Muscle layer of duodenum (tissue), 2 donors: ENCODE measurements around the gene RACGAP1.

ENCODE experiments used
- H3K27ac ChIP-seq: one replicate; pipeline ENCODE4 v1.7.0; 2013; ENCODE audit warnings: mild to moderate bottlenecking, low read length
- H3K27me3 ChIP-seq: one replicate; pipeline ENCODE4 v1.7.0; 2013; ENCODE audit warnings: low read depth, mild to moderate bottlenecking, control low read depth, low read length
- H3K36me3 ChIP-seq, 2 donors: one replicate each; pipeline ENCODE4 v1.7.0; 2013; ENCODE audit warnings: low read length in 2 of 2, control low read depth in 1 of 2, mild to moderate bottlenecking in 1 of 2; ENCODE audit not compliant: insufficient read depth in 2 of 2, control insufficient read depth in 1 of 2
- H3K4me1 ChIP-seq, 2 donors: one replicate each; pipeline ENCODE4 v1.7.0; 2013; ENCODE audit warnings: low read length in 2 of 2, mild to moderate bottlenecking in 2 of 2, control low read depth in 1 of 2, moderate library complexity in 1 of 2; ENCODE audit not compliant: insufficient read depth in 2 of 2, control insufficient read depth in 1 of 2
- H3K4me3 ChIP-seq, 2 donors: one replicate each; pipeline ENCODE4 v1.7.0; 2013; ENCODE audit warnings: low read length in 2 of 2, low read depth in 1 of 2, mild to moderate bottlenecking in 1 of 2
- H3K9me3 ChIP-seq, 2 donors: one replicate each; pipeline ENCODE4 v1.7.0; 2013; ENCODE audit warnings: low read length in 2 of 2, control low read depth in 1 of 2, mild to moderate bottlenecking in 1 of 2; ENCODE audit not compliant: control insufficient read depth in 1 of 2
- donor health status: healthy.

Gene RACGAP1

DNA sequence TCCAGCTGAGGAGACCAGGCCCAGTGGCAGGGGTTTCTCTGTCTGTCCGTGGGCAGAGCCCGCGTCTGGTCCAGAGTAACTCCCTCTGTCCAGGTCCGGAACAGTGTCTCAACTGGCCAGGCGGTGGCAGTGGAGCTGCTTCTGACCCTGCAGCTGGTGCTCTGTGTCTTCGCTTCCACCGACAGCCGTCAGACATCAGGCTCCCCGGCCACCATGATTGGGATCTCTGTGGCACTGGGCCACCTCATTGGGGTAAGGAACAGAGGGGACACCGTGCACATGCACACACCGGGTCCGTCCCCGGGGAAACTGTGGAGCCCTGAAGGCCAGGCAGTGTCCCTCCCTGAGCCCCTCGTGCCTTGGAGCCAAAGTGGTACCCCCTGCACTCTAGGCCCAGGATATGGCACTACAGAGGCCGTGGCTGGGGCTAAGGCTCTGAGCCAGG, 51.0 kb downstream of the RACGAP1 start:
- Histone ChIP-seq H3K27me3 (no peaks in the 10 kb centered on the region), H3K4me1 (peaks cover 7 to 28% of the 10 kb centered on the region in 2 donors), H3K27ac (no peak overlapping the region), H3K9me3 (no peaks in the 10 kb centered on the region), H3K4me3 (peak overlapping the region in 1 of 2 donors; percentile 6), H3K36me3 (no peaks in the 10 kb centered on the region)

DNA sequence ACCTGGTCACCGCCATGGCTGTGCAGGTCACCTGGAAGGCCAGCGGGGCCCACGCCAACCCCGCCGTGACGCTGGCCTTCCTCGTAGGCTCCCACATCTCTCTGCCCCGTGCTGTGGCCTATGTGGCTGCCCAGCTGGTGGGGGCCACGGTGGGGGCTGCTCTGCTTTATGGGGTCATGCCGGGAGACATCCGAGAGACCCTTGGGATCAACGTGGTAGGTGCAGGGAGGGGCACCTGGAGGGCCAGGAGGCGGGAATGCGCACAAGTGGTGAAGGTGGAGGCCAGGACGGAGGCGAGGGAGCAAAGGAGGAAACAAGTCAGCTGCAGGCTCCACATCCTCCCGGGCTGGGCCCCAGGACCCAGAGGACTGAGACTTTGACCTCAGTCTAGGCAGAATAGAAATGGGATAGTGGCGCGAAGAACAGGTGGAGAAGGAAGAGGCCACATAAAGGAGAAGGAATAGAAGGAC, 51.9 kb downstream of the RACGAP1 start:
- Histone ChIP-seq H3K36me3 (no peaks in the 10 kb centered on the region), H3K27ac (no peak overlapping the region), H3K4me3 (no peak overlapping the region), H3K27me3 (no peaks in the 10 kb centered on the region), H3K4me1 (peaks cover 7 to 25% of the 10 kb centered on the region in 2 donors), H3K9me3 (no peaks in the 10 kb centered on the region)

DNA sequence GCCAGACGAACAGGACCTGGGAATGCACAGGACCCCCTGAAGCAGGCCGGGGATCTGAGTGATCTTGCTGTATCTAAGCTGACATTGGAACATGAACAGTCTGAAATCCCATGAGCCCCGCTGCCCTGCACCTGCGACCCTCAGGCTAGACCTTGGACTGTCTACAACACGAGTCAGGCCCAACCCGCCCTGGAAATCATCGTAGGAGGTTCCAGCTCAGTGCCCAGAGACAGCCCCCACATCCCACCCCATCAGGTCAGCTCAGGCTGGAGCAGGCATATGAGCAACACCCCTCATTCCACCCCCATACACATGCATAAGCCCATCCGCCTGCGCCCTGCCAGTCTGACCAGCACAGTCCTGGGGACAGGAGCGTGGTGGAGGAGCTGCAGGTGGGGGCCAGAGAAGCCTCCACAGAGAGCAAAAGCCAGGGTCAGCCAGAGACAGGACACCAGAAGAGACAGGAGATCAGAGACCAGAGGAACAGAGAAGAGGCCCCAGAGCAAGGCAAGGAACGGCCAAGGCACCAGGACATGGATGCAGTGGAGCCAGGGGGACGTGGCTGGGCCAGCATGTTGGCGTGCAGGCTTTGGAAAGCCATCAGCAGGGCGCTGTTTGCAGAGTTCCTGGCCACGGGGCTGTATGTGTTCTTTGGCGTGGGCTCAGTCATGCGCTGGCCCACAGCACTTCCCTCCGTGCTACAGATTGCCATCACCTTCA, 52.5 kb downstream of the RACGAP1 start, which contains the start of gene AQP6:
AQP6 (plus strand) TSS at position 307 of the 720 bp plus-strand sequence; CDS start at position 534, 227 bp downstream.
- no peak within 1 kb of the TSS for H3K27ac ChIP-seq
- no peaks in the 10 kb centered on the region for H3K36me3 ChIP-seq
- H3K4me3 ChIP-seq, result no peak within 1 kb of the TSS
- peaks cover 7 to 22% of the 10 kb centered on the region in 2 donors for H3K4me1 ChIP-seq
- no peaks in the 10 kb centered on the region for H3K27me3 ChIP-seq
- H3K9me3 ChIP-seq, result no peaks in the 10 kb centered on the region

DNA sequence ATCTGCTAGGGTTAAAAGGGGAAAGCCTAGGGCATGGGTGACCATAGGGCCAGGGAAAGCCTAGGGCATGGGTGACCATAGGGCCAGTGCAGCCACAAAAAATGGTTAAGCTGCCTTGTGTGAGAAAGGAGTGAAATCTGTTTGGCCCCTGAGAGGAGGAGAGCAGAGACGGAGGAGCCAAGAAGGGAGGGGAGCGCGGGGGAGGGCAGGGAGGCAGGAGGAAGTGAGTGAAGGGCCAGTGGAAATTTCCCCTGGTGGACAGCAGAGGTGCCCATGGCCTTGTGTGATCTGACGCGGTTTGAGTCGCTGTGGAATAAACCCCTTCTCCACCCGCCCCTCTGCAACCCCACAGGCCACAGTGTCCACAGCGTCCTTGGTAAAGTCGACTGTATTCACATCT, 53.2 kb downstream of the RACGAP1 start:
- Histone ChIP-seq H3K4me3 (no peak overlapping the region), H3K27ac (no peak overlapping the region), H3K27me3 (no peaks in the 10 kb centered on the region), H3K9me3 (no peaks in the 10 kb centered on the region), H3K36me3 (no peaks in the 10 kb centered on the region), H3K4me1 (peaks cover 7 to 29% of the 10 kb centered on the region in 2 donors)

DNA sequence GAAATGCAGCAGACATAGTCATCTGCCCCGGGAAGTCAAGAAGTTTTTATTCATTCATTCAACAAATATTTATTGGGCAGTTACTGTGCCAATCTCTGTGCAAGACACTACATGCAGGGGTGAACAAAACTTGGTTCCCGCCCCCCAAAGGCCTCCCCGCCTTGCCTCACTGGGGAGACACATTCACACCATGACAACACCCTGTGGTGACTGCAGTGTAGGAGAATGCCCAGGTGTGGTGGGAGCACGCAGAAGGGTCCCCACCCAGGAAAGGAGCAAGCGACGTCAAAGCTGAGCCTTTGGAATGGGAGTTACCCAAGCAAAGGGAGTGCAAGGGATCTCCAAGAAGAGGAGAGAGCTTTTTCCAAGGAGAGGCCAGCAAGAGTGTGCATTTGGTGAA, 54.2 kb downstream of the RACGAP1 start:
- Histone ChIP-seq H3K27me3 (no peaks in the 10 kb centered on the region), H3K9me3 (no peaks in the 10 kb centered on the region)

DNA sequence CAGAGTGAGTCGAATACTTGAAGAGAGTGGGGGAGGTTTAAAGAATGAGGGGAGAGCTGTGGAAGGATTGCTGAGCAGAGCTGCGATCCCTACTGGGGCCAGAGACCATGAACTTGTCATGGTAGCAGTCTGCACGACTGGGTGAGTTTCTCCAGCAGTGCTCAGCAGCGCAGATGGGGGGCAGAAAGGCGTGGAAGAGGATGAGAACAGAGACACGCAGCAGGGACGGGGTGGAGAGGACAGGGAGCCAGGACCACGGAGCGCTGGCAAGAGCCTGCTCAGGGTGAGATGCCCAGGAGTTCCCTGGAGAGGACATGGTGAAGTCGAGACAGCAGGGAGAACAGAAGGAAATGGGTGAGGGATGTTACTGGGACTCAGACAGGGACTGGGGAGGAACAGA, 54.6 kb downstream of the RACGAP1 start:
- H3K4me1 ChIP-seq, result peaks cover 7 to 31% of the 10 kb centered on the region in 2 donors

More for the DNA sequence above, 54.2 kb downstream of the RACGAP1 start:
- Histone ChIP-seq H3K36me3 (no peaks in the 10 kb centered on the region), H3K27ac (no peak overlapping the region), H3K4me1 (peaks cover 7 to 31% of the 10 kb centered on the region in 2 donors), H3K4me3 (no peak overlapping the region)

DNA sequence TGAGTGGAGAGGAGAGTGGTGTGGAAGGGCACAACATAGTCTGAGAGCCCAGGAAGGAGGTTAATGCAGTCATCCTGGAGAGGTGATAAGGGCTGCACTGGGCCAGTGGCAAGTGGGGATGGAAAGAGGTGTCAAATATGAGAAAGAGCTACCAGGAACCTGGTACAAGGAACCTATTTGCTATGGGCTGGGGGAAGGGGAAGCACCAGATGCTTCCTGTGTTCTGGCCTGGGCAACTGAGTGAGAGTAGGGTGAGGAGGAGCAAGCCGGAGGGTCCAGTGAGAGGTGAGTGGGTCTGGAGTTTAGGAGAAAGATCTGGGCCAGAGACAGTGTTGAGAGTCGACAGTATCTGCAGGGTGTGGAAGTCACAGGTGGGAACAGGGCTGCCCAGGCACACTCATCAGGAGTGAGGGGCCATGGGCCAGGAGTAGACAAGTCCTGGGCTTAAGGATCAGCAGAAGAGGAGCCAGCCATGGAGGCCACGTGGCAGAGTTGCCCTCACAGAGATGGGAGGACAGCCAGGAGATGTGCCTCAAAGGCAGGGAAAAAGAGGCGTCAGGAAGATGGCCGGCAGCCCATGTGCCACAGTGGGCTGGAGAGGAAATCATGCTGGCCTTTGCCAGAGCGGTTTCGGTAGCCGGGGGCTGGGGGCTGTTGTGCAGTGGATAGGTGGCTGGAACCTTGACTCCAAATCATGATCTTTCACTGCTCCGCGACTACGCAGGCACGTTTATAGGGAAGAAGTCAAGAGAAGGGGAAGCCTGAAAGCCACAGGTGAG, 55.5 kb downstream of the RACGAP1 start:
- H3K4me1 ChIP-seq, result peaks cover 1 to 23% of the 10 kb centered on the region in 2 donors
- H3K27me3 ChIP-seq, result no peaks in the 10 kb centered on the region
- no peak overlapping the region for H3K4me3 ChIP-seq
- H3K9me3 ChIP-seq, result no peaks in the 10 kb centered on the region
- no peaks in the 10 kb centered on the region for H3K36me3 ChIP-seq
- no peak overlapping the region for H3K27ac ChIP-seq

More for the DNA sequence above, 54.6 kb downstream of the RACGAP1 start:
- Histone ChIP-seq H3K27ac (no peak overlapping the region), H3K36me3 (no peaks in the 10 kb centered on the region), H3K9me3 (no peaks in the 10 kb centered on the region), H3K4me3 (no peak overlapping the region), H3K27me3 (no peaks in the 10 kb centered on the region)

DNA sequence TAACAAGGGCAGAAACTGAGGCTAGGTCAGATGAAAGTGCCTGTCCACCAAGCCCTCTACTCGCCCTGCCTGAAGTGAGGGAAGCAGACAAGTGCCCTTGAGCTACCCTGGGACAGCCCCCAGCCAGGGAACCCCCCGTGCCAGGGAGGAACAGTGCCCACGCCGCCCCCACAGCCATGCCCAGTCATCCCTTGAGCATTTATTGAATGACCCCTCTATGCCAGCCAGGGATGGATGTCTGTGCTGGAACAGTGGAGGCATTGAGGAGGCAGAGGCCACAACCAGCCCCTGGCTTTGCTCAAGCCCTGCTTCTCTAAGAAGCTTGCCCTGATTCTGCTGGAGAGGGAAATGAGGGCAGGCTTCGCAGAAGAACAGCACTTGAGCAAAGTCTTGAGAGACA, 56.3 kb downstream of the RACGAP1 start:
- no peaks in the 10 kb centered on the region for H3K27me3 ChIP-seq
- H3K4me1 ChIP-seq, result peaks cover 0 to 16% of the 10 kb centered on the region in 2 donors
- no peak overlapping the region for H3K27ac ChIP-seq
- no peaks in the 10 kb centered on the region for H3K36me3 ChIP-seq
- H3K4me3 ChIP-seq, result no peak overlapping the region
- H3K9me3 ChIP-seq, result no peaks in the 10 kb centered on the region

DNA sequence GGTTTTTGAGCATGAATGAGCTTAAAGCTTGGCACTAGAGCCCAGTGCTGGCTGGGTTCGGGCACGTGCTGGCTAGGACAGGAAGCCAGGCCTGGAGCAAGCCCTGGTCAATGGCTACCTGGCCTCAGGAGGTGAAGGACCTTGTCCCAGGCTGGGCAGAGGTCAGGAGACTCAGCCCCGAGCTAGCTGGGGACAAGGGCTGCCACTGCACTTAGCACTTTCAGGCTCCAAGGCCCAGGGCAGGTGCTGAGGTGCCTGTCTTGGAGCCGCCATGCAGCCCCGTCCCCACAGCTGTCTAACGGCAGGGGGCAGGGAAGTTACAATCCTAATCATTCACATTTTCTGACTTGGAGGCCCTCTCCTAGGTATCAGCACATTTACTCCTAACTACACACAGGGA, 56.8 kb downstream of the RACGAP1 start:
- no peaks in the 10 kb centered on the region for H3K9me3 ChIP-seq
- no peak overlapping the region for H3K27ac ChIP-seq
- peaks cover 0 to 15% of the 10 kb centered on the region in 2 donors for H3K4me1 ChIP-seq
- H3K27me3 ChIP-seq, result no peaks in the 10 kb centered on the region
- H3K4me3 ChIP-seq, result no peak overlapping the region
- H3K36me3 ChIP-seq, result no peaks in the 10 kb centered on the region

DNA sequence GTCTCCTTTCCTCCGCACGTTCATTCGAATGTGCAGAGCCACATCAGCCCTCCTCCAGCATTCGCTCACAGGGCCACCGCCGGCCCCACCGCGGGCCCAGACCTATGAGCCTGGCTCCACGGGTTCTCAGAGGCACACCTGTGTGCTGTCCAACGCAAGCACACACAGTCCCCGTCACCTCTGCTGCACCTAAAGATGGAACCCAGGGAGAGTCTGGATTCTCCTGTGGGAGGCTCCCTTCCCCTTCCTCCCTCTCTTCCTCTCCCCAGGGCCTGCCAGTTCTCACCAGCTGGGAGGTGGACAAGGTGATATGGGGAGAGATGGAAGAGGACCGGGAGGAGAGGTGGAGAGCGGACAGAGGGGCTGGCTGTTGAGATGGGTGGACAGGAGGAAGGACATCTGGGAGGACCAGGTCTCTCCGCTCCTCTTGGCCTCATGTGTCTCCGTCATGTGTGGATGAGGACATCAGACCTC, 57.5 kb downstream of the RACGAP1 start:
- Histone ChIP-seq H3K36me3 (no peaks in the 10 kb centered on the region), H3K4me3 (peak overlapping the region in 1 of 2 donors; percentile 66), H3K27me3 (peaks cover 4% of the 10 kb centered on the region), H3K9me3 (no peaks in the 10 kb centered on the region), H3K27ac (no peak overlapping the region), H3K4me1 (peaks cover 0 to 17% of the 10 kb centered on the region in 2 donors)

DNA sequence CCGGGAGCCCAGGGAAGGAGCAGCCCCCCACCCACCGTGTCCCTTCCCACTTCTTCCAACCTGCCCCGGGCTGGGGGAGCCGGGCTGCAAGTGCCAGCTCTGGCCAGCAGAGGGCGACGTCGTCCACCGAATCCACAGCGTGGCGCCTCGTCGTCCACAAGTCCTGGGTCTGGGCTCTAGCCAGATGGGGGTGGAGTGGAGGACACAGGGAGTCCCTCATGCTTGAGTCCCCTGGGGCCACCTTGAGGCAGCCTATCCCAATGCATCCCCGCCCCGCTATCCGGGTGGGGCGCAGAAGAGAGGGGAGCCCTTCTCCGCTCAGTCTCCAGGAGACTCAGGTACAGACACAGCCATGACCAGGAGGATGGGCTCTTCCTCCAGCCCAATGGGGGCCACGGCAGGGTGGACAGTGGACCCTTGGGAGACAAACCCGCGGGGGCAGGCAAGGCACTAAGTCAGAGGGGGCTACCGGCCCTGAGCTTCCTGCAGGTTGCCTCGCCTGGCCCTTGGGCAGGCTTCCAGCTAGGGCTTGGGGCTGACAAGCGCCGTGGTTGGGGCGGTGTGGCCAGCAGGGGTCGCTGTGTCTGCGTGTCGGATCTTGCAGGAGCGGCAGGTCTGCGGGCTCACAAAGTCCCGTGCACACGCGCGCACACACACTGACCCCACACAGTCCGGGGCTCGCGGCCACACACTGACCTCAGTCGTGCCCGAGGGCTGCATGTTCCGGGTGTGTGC, 58.1 kb downstream of the RACGAP1 start:
- Histone ChIP-seq H3K4me1 (peaks cover 0 to 19% of the 10 kb centered on the region in 2 donors), H3K4me3 (peak overlapping the region; percentile 57 to 66), H3K27me3 (peaks cover 4% of the 10 kb centered on the region)

More for the DNA sequence above, 58.1 kb downstream of the RACGAP1 start:
- Histone ChIP-seq H3K9me3 (no peaks in the 10 kb centered on the region), H3K36me3 (no peaks in the 10 kb centered on the region), H3K27ac (no peak overlapping the region)
